Measurements from ENCODE around the gene TSPO. TPM values are rescaled to one million over a fixed set of nuclear protein-coding genes. Genes with fewer than 3 reads are reported as not detected.
A peak's percentile ranks its signal among the peaks of the same experiment; 100 is the strongest.

Gene TSPO
- total and polyA plus RNA-seq, 2 of the 8 experiments (the other 6 are each of a cell fraction or from before 2014, with no cell fraction given): 19.9 to 51.5 TPM

- WGBS, 2 experiments (ENCODE audit: extremely low coverage in 1 of 2, insufficient coverage in 1 of 2, insufficient read length in 1 of 2, insufficient replicate concordance in 2 of 2, low coverage in 1 of 2, low lambda C conversion rate in 2 of 2, missing lambda C conversion rate in 1 of 2): 83% methylated on average over 16 of the region's 23 CpGs; no CpG with 5 or more reads in 1 of the 2 experiments
- no peak overlapping the region for H3K9ac ChIP-seq (replicated peaks in 1 of 4; ENCODE audit: extremely low read depth in 1 of 4, low read depth in 3 of 4, low read length in 3 of 4)
- no peaks in the 10 kb centered on the region for H3K36me3 ChIP-seq (ENCODE audit: control insufficient read depth in 2 of 4, insufficient read depth in 4 of 4, low read length in 3 of 4)
- H3K4me1 ChIP-seq (replicated peaks in 1 of 4; ENCODE audit: control insufficient read depth in 3 of 4, insufficient read depth in 4 of 4, low read length in 3 of 4): peaks cover 2 to 11% (median 4%) of the 10 kb centered on the region in 4 experiments; a peak in 6 of 7 replicates
- no peak overlapping the region for H3K14ac ChIP-seq (ENCODE audit: insufficient read length)
- no peak overlapping the region for H3K27ac ChIP-seq (ENCODE audit: low read depth, low read length)
- no peak overlapping the region for H2BK15ac ChIP-seq (ENCODE audit: low read length)
- ChIA-PET CTCF (ENCODE audit: partially characterized antibody) (interaction anchor here (0.8 to 16.7 kb wide), 5 partner anchors 10 to 140 kb away, joined by 3 to 186 read pairs (median 3); no protein-coding TSS in a partner anchor), POLR2A (ENCODE audit: partially characterized antibody) (no interaction called here)
- no peak overlapping the region for H3K4me2 ChIP-seq (ENCODE audit: insufficient read depth in 1 of 2, low read depth in 2 of 2, low read length in 2 of 2)
- H2BK12ac ChIP-seq (ENCODE audit: low read depth, low read length): no peak overlapping the region
- FAIRE-seq (no peak), DNase-seq (ENCODE audit: low read depth in 1 of 2, low spot score in 2 of 2) (no peak)
- TF ChIP-seq ZNF274 (IDR thresholded peaks at IDR 0.05; ENCODE audit: borderline replicate concordance, extremely low read depth, low read length) (no peak), FOSL1 (IDR thresholded peaks at IDR 0.05; ENCODE audit: insufficient read depth, low read depth, low read length) (no peak), SP1 (IDR thresholded peaks at IDR 0.05; ENCODE audit: low read depth, low read length) (no peak), CBX5 (IDR thresholded peaks at IDR 0.05; ENCODE audit: low read depth, low read length) (no peak), TAF7 (optimal IDR thresholded peaks at IDR 0.05; ENCODE audit: borderline replicate concordance, low read depth, low read length) (no peak), CHD2 (IDR thresholded peaks at IDR 0.05; ENCODE audit: low read length) (no peak), CREB1 (IDR thresholded peaks at IDR 0.05) (no peak)
- H4K20me1 ChIP-seq (replicated peaks in 1 of 2; ENCODE audit: control insufficient read depth in 1 of 2, insufficient read depth in 2 of 2, low read length in 2 of 2): peaks cover 0 to 6% of the 10 kb centered on the region in 2 experiments
- H3K27me3 ChIP-seq (replicated peaks in 1 of 4; ENCODE audit: control insufficient read depth in 3 of 4, extremely low read depth in 1 of 4, insufficient read depth in 3 of 4, low read length in 3 of 4): no peaks in the 10 kb centered on the region
- no peak overlapping the region for H3K23ac ChIP-seq (ENCODE audit: insufficient read length)
- H3K4me3 ChIP-seq (ENCODE audit: extremely low read depth in 1 of 4, insufficient read depth in 2 of 4, low read depth in 3 of 4, low read length in 4 of 4): no peak overlapping the region
- peaks cover 9% of the 10 kb centered on the region; the same call in 1 of the 2 replicates for H3K23me2 ChIP-seq (ENCODE audit: low read depth, low read length)
- no peak overlapping the region for H2AK5ac ChIP-seq (ENCODE audit: low read depth, low read length)
- no peaks in the 10 kb centered on the region for H3K79me1 ChIP-seq (ENCODE audit: low read depth, low read length)
- H3K18ac ChIP-seq (ENCODE audit: extremely low read depth, low read length): no peak overlapping the region
- no peak overlapping the region for H3K4ac ChIP-seq (replicated peaks; ENCODE audit: insufficient read length, low read depth, low read length)
- H3K56ac ChIP-seq (replicated peaks; ENCODE audit: insufficient read length, low read depth, low read length): no peak overlapping the region
- H3K79me2 ChIP-seq (ENCODE audit: control insufficient read depth in 1 of 2, insufficient read depth in 2 of 2, low read length in 2 of 2): no peaks in the 10 kb centered on the region
- no peak overlapping the region; the same call in 1 of the 2 replicates for H4K8ac ChIP-seq (ENCODE audit: extremely low read depth, insufficient read depth, low read length)
- H4K5ac ChIP-seq (ENCODE audit: insufficient read length, low read depth, low read length): no peak overlapping the region
- H2AFZ ChIP-seq (ENCODE audit: low read length): peak overlapping the region; percentile 43; the same call in 1 of the 2 replicates
- no peak overlapping the region for H4K91ac ChIP-seq (replicated peaks; ENCODE audit: insufficient read length, low read length)
- 0 out of 2 replicates have a peak overlapping the region, but pooled peaks have one; percentile 24 for H2BK5ac ChIP-seq (ENCODE audit: low read depth, low read length)
- no peak overlapping the region for H2BK20ac ChIP-seq (ENCODE audit: low read length)
- H3K9me3 ChIP-seq (ENCODE audit: insufficient read depth in 2 of 2, low read depth in 1 of 2, low read length in 1 of 2): no peaks in the 10 kb centered on the region
- no peak overlapping the region for H2BK120ac ChIP-seq (replicated peaks; ENCODE audit: low read depth, low read length)
Observed at GRCh38 chr22:43206509-43207161, 55.3 kb downstream of the TSPO start.

All from H1 (cell line).